HG03280 (cell line): ENCODE results near the gene AGO4.

Experiments
- ATAC-seq: cut with Tn5 transposase; IDR thresholded peaks from one replicate; pipeline ENCODE4 v1.9.1; 2021; ENCODE audit warnings: mild to moderate bottlenecking, moderate library complexity; ENCODE audit not compliant: unreplicated experiment

The AGO4 gene

GRCh38 chr1:35894183-35894582, 86.4 kb downstream of the AGO4 start:
- ATAC-seq, result no peak

- ATAC-seq, result no peak
Measured at GRCh38 chr1:35894656-35895055, 86.8 kb downstream of the AGO4 start.

GRCh38 chr1:35899941-35900340, 92.1 kb downstream of the AGO4 start:
- no peak for ATAC-seq

- ATAC-seq, result no peak
Measured at GRCh38 chr1:35901235-35901634, 93.4 kb downstream of the AGO4 start.

GRCh38 chr1:35902671-35903070, 94.9 kb downstream of the AGO4 start:
- no peak for ATAC-seq
